ENCODE measurements around the gene CD79A.

Gene CD79A

DNA sequence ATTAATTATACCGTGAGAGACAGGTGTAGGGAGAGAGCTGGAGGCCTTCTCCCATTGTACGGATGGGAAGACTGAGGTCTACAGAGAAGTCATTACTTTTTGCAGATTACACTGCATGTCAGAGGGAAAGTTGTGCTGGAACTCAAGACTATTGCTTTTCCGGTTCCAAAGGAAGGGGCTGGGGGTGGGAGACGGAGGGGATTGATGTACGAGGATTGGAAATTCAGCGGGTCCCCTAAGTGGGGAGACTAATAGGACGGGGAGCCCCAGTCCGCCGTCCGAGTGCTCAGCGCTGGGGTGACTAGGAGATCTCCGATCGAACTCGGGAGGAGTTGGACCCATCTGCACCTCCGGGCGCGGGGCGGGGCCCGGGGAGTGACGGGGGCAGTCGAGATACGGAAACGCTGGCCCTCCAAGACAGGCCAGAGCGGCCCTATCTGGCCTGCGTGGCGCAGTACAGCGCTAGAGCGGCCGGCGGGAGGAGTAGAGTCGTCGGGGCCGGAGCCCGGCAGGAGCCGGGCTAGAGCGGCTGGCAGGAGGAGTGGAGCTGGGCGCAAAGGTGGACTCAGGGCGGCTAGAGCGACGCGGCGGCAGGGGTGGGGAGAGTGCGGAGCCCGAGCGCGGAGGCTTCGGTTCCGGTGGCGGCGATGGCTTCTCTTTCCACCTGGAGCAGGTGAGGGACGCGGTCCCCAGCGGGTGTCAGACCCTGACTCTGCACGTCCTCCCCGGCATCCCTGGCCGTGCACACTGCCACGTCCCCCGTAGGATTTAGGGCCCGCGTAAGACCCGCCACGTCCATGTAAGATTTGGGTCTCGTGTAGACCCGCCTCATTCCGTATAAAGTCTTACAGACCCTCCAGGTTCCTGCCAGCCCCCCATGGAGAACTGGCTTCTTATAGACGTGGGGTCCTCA, 7.0 kb downstream of the CD79A start:
- DNase-seq (ENCODE audit: low read depth, low spot score): peak; percentile 84

DNA sequence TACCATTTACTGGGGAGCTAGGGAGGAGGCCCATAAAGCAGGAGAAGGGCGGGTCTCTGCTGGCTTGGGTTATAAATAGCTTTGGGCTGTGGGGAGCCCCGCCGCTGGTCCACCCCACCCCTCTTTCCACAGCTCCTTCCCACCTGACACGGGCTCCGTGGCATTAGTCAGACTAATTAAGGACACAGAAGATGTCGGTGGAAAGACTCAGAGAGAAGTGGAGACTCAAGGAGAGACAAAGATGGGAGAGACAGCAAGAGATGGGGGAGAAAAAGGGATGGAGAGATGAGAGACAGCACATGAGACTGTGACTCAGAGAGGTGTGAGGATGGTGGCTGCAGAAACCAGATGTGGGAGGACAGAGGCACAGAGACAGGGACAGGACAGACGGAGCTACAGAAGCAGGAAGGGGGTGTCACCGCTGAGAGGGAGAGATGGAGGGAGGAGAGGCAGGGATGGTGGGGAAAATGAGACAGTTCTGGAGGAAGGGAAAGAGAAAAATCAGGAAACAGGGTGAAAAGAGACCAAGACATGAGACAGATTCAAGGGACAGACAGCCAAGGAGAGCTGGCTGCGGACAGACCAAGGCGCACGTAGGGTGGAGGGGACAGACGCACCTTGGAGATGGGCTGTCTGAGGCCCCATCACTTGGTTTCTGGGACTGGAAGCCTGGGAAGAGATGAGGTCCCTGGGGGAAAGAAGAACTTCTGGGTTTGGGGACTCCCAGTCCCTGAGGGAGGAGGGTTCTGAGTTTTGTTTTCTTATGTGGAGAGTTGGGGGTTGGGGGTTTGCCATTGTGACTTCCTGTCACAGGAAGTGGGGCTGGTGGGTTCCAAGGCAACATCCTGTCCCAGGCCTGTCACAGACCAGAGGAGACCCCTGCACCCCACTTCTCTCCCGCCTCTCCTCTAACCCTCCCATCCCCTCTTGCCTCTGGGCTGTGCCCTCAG, 10.0 kb downstream of the CD79A start:
- DNase-seq (ENCODE audit: low read depth, low spot score): no peak

DNA sequence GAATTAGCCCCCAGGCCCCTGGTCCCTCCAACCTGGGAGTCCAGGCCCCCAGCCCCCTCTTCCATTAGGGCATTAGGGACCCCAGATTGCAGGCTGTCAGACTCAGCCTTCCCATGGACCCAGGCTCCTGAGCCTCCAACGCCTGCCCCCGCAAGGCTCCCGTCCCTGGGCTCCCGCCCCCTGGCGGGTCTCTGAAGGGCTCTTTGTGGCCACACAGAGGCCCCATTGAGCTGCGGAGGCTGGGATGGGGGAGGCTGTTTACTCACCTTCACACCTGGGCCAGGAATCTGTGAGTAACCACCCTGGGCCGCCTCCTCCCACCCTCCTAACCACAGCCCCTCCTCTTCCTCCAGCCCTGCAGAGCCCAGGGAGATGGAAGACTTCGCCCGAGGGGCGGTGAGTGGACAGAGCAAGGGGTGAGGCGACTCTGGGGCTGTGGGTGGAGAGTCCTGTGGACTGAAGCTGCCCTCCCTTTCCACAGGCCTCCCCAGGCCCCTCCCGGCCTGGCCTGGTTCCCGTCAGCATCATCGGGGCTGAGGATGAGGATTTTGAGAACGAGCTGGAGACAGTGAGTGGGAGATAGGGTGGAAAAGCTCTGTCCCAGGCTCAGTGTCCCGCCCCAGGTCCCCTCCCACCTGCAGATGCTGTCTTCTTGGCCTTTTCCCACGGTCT, 10.8 kb downstream of the CD79A start:
- DNase-seq (ENCODE audit: low read depth, low spot score): peak; percentile 61

DNA sequence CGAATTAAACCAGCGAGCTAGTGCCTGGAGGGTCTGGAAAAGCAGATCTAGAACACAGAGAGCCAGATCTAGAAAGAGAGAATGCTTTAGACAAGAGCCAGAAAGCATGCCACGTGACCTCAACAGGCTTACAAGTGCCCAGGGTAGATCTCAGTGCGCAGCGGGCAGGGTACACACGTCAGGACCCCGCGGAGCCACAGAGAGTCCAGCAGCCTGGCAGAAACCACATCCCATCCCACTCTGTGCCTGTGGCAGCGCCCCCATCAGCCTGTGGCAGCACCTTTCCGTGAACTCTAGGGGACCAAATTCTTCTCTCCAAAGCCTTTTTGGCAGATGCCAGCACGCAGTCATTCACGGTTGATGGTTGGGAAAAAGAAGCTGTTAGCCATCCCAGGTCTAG, 11.8 kb downstream of the CD79A start:
- DNase-seq (ENCODE audit: low read depth, low spot score): no peak

DNA sequence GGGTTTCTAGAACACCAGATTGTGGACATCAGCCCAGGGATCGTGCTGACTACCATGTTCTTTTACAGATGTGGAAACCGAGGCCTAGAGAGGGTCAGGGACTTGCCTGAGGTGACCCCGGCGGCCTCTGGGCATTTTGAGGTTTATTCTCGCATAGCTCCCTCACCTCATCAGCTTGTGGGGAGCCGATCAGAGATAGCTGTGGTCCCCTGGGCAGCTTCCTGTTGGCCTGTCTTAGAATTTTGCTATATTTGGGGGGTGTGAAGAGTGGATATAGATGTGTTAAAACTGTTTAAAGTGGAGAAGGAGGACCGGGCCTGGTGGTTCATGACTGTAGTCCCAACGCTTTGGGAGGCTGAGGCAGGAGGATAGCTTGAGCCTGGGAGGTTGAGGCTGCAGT, 12.8 kb downstream of the CD79A start:
- DNase-seq (ENCODE audit: low read depth, low spot score): no peak

DNA sequence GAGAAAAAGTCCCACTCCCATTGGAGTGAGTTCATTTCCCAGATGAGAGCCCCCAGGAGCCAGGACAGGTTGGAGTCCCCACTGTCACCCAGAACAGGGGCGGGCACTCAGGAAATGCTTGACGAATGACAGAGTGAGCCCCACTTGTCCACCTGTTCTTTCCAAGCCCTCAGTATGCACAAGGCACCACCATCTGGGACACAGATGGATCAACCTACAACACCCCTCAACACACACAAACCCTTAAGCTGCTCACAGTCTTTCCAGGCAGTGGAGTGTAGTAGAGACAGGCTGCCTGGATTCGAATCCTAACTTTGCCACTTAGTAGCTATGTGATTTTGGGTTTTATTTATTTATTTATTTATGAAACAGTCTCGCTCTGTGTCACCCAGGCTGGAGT, 13.9 kb downstream of the CD79A start:
- no peak for DNase-seq (ENCODE audit: low read depth, low spot score)

DNA sequence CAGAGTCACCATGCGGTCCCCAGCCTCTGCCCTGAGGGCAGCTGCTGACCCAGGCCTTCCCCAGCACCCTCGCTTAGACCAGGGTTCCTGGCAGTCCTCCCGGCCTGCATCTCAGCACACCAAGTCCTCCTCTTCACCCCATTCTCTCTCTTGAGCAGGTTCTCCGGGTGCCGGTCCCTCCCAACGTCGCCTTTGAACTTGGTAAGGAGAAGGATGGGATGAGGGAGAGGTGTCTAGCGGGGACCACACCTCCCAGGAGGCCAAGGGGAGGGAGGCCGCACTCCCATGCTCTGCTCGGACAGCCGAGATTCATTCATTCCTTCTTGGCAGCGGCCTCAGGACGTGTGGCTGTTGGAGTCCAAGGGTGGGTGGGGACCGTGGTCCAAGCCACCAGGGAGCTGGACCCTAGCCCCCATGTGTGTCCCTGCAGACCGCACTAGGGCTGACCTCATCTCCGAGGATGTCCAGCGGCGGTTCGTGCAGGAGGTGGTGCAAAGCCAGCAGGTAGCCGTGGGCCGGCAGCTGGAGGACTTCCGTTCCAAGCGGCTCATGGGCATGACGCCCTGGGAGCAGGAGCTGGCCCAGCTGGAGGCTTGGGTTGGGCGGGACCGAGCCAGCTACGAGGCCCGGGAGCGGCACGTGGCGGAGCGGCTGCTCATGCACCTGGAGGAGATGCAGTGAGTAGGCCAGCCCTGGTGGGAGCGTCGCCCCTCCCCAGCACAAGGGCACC, 15.3 kb downstream of the CD79A start:
- DNase-seq (ENCODE audit: low read depth, low spot score): no peak

DNA sequence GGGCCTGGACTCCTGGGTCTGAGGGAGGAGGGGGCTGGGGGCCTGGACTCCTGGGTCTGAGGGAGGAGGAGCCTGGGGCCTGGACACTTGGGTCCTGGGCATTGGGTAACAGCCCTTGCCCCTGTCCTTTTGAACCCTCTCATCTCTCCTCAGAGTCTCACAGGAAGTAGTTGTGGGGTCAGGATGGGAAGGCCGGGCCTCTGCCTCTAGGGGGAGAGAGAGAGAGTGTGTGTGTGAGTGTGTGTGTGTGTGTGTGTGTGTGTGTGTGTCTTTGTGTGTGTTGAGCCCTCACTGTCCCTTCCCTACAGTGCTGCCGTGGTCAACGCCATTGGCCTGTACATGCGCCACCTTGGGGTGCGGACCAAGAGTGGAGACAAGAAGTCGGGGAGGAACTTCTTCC, 16.8 kb downstream of the CD79A start:
- DNase-seq (ENCODE audit: low read depth, low spot score): no peak

DNA sequence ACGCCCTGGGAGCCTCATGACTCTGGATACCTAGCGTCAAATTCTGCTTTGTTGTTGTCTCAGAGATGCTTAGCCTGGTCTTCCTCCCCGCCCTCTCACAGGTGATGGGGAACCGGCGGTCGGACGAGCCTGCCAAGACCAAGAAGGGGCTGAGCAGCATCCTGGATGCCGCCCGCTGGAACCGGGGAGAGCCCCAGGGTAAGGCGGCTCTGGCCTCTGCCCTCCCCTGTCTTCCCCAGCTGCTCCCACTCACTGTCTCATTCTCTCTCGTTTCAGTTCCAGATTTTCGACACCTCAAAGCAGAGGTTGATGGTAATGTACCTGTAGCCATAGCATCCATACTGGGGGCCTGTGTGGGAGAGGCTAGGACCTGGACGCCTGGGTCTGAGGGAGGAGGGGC, 17.3 kb downstream of the CD79A start:
- no peak for DNase-seq (ENCODE audit: low read depth, low spot score)

DNA sequence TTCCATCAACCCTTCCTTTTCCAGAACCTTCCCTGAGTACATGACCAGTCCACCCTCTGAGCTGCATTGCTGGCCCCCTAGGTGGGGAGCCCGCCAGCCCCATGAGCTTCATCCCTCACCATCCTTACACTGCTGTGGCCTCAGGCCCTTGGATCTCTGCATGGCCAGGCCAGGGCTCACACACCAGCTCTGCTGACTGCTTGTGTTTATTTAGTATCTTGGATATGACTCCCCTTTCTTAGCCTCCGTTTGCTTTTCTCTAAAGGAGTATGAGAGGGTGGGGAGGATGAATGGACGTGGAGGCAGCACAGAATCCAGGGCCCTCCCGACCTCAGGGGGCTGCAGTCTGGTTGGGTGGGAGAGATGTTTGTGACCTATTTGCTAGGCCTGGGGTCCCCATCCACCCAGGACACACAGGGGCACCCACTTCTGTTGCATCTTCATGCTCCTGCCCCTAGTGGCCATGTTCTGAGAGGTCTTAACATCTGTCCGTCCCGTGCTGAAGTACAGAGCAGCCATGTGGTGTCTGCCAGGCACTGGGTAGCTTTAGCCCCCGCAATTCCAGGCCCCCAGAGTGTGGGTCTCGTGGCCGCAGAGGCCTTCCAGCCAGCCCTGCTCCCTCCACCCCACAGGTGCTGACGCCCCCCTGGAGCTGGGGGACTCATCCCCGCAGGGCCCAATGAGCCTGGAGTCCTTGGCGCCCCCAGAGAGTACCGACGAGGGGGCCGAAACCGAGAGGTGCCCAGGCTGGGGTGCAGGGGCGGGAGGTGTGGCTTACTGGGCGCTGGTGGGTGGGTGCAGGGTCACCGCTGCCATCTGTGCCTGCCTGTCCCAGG, 18.9 kb downstream of the CD79A start:
- DNase-seq (ENCODE audit: low read depth, low spot score): no peak

DNA sequence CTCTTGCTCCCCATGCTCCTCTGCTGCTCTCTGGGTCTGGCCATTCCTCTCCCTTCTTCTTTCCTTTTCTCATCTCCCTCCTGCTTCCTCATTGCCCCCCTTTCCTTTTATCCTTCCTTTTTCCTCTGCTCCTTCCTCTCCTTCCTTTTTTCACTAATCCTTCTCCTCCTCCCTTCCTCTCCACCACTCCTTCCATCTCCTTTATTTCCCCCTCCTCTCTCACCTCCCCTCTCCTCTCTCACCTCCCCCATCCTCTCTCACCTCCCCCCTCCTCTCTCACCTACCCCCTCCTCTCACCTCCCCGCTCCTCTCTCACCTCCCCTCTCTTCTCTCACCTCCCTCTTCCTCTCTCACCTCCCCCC, 19.5 kb downstream of the CD79A start:
- DNase-seq (ENCODE audit: low read depth, low spot score): no peak

DNA sequence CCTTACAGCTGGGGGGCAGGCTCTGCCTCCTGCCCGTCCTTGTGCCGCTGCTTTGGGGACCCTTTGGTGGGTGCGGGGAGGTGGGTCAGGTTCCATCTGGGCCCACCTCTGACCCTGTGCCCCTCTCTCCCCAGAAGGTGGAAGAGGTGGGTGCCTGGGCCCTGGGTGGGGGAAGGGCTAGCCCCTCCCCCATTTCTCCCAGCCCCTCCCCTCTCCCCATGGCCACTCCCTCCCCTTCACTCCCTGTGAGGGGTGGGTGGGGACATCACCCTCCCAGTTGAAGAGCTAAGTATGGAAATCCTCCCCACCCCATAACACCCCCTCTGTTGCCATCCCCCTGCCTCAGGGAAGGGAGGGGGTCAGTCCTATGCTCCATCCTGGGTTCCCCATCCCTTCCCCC, 20.1 kb downstream of the CD79A start:
- DNase-seq (ENCODE audit: low read depth, low spot score): no peak

DNA sequence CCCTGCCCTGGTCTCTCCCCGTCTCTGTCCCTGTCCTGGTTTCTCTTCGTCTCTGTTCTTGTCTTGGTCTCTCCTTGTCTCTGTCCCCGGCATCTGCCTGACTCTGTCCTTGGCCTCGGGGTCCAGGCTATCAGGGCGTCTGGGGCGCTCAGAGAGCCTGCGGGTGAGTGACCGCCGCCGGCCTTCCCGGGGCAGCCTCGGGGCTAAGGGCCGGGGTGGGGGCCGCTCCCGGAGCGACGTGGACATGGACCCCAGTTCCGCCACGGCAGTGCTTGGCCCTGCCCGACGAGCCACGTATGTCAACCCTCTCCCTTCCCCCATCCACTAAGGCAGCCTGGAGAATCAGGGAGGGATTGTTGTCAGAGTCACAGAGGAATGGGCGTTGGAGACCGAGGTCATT, 20.7 kb downstream of the CD79A start:
- DNase-seq (ENCODE audit: low read depth, low spot score): no peak

DNA sequence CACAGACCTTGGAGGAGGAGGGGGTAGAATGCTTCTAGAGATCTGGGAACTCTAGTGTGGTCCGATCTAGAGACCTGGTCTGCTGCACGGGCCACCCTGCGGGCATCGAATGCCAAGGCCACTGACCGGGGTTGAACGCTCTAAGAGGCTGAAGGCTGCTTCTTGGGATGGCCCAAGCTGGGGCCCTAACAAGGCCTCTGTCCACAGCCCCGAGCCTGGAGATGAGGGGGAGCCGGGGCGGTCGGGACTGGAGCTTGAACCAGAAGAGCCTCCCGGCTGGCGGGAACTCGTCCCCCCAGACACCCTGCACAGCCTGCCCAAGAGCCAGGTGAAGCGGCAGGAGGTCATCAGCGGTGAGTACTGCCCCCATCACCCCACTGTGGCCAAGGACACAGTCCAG, 21.2 kb downstream of the CD79A start:
- DNase-seq (ENCODE audit: low read depth, low spot score): no peak

DNA sequence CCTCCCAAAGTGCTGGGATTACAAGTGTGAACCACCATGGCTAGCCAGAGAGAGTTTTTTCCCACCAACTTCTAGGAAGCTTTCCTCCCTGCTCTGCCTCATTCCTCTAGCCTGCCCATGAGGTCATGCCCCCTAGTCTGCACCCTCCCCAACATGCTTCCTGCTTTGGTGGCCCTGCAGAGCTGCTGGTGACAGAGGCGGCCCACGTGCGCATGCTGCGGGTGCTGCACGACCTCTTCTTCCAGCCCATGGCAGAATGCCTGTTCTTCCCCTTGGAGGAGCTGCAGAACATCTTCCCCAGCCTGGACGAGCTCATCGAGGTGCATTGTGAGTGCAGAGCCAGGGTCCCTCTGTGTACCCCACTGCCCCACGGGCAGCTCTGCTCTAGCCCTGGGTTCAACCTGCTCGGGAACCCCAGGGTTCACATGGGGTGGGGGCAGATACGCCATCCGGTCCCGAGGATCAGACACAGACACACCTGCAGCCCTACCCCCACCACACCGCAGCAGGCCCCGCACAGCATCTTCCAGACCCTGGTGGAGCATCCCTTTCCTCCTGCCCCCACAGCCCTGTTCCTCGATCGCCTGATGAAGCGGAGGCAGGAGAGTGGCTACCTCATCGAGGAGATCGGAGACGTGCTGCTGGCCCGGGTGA, 24.8 kb downstream of the CD79A start:
- DNase-seq (ENCODE audit: low read depth, low spot score): no peak

DNA sequence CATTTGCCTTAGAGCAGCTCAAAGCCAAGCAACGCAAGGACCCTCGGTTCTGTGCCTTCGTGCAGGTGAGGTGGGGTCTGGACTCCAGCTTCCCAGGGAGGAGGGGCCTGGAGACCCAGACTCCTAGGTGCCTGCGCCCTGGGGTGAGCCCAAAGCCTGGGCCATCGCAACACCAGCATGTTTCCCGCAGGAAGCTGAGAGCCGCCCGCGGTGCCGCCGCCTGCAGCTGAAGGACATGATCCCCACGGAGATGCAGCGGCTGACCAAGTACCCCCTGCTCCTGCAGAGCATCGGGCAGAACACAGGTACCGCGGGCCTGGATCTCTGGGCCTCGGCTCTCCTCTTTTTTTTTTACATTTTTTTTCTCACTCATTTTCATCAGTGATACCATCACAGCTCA, 25.5 kb downstream of the CD79A start:
- no peak for DNase-seq (ENCODE audit: low read depth, low spot score)

DNA sequence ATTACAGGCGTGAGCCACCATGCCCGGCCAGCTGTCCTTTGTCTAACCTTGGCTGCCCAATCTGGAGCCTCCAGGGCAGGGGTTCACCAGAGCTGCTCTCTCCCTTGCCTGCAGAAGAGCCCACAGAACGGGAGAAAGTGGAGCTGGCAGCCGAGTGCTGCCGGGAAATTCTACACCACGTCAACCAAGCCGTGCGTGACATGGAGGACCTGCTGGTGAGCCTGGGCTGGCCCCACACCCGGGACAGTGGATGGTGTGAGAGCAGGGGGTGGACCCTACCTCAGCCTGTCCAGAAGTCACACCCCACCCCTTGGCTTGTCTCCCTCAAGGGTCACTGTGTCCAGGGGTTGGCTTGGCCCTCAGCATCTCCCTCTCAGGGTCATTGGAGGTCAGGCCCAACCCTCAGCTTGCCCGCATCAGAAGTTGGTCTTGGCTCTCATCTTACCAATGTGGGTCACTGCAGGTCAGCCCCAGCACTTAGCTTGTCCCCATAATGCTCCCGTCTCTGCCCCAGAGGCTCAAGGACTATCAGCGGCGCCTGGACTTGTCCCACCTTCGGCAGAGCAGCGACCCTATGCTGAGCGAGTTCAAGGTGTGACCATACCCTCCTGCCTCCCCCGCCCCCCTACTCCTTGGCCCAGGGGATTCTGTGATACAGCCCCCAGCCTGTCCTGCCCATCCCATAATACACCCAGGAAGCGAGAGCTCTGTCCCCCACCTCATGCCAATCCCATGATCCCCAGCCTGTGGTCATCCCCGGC, 26.3 kb downstream of the CD79A start:
- DNase-seq (ENCODE audit: low read depth, low spot score): no peak

DNA sequence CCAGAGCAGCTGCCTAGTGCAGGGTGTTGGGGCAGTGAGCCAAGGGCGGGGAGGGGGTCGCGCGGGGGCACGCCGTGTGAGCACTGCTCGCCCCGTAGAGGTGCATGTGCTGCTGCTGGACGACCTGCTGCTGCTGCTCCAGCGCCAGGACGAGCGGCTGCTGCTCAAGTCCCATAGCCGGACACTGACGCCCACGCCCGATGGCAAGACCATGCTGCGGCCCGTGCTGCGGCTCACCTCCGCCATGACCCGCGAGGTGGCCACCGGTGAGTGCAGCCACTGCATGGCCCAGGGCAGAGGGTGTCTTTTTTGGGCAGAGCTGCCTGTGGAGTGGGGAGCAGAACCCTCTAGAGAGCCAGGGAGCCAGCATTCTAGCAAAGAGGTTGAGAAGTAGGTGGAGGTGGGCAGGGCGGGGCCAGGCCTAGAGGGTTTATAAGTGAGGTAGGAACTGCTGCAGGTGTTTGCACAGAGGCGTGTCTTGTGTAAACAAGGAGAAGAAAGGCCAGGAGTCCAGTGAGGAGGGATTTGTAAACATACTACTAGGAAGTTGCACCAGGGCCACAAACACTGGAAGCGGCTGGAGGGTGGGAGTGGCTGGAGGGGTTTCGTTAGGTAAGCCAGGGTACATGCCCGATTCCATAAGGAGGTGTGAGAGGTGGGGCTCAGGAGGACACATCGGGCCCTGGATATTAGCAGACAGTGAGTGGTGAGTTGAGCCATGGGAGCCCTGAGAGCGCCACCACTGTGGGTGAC, 27.2 kb downstream of the CD79A start:
- DNase-seq (ENCODE audit: low read depth, low spot score): no peak

All from iPS DF 19.7 (cell line).